ENCODE data around the gene MARF1.

- TF ChIP-seq POLR2A (IDR thresholded peaks at IDR 0.05; ENCODE audit: borderline replicate concordance, extremely low read depth, insufficient read depth, insufficient read length) = no peak
- no peak for TF ChIP-seq CTCF (IDR thresholded peaks at IDR 0.05 in 2 of 3, conservative IDR thresholded peaks at IDR 0.05 in 1 of 3; ENCODE audit: borderline replicate concordance in 1 of 3, insufficient read depth in 1 of 3, low read depth in 2 of 3, low read length in 2 of 3)
- TF ChIP-seq ZBTB33 (IDR thresholded peaks at IDR 0.05; ENCODE audit: extremely low read depth, insufficient replicate concordance, low read length) = no peak
- TF ChIP-seq EZH2phosphoT487 (IDR thresholded peaks at IDR 0.05; ENCODE audit: borderline replicate concordance) = no peak
- TF ChIP-seq, protein P1, sequence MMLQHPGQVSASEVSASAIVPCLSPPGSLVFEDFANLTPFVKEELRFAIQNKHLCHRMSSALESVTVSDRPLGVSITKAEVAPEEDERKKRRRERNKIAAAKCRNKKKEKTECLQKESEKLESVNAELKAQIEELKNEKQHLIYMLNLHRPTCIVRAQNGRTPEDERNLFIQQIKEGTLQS (IDR thresholded peaks at IDR 0.05) = no peak
- no peak for TF ChIP-seq POLR2AphosphoS5 (IDR thresholded peaks at IDR 0.05; ENCODE audit: low read depth, low read length)
- TF ChIP-seq CEBPB (IDR thresholded peaks at IDR 0.05; ENCODE audit: low read depth) = no peak
- TF ChIP-seq JUND (IDR thresholded peaks at IDR 0.05) = no peak
- TF ChIP-seq EZH2 (IDR thresholded peaks at IDR 0.05) = no peak
- TF ChIP-seq YY1 (IDR thresholded peaks at IDR 0.05; ENCODE audit: extremely low read depth, insufficient replicate concordance, low read depth, low read length) = no peak
- no peak for TF ChIP-seq SP1 (IDR thresholded peaks at IDR 0.05; ENCODE audit: low read depth)
Observed at GRCh38 chr16:15667091-15667742, 24.3 kb upstream of the MARF1 start.

All from HCT116 (cell line).